ENCODE results near the gene FAM229A.

The FAM229A gene

DNA sequence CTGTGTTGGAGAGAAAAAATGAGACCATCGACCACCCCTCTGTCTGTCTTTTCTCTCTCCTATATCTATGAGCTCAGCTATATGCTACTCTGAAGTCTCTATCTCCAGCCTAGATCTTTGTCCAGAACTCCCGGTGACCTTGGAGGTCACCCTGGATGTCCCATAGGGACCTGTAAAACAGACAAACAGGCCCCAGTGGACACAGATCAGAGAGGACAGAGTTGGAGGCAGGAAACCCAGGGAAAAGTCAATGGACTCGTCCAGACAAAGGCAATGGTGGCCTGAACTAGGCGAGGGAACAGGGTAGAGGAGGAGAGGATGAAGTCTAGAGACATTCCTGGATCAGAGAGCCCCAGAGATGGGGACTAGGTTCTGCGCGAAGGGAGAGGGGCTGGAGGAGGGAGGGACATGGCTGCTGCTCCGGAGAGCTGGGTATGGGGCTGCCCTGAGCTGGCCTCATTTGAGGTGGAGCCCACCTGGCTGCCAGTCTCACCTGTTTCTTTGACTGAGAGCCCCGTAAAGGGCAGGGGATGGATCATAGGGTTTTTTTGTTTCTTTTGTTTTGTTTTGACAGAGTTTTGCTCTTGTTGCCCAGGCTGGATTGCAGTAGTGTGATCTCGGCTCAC is 15.6 kb downstream of the FAM229A start:
- no peak for DNase-seq

DNA sequence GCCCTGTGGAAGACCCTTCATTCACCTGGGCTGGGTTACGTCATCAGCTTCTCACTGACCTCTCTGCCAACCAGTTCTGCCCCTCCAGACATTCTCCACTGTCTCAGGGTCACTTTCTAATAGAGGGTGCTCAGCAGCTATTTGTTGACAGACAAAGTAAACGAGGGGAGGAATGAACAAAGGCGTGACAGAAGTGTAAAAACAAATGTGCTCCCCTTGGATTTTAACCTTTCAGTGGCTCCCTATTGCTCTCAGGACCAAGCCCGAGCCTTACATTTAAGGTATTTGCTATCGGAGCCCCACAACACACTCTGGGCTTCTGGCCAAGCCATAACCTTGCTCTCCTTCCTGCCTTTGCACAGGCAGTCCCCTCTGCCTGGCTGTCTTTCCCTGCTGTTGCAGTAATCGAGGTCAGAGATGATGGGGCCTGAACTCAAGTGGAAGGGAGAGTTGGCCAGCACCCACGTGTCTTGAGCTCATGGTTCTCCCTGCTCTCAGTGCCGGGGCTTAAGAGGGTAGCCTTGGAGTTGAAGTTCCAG is 16.9 kb downstream of the FAM229A start:
- no peak for DNase-seq

DNA sequence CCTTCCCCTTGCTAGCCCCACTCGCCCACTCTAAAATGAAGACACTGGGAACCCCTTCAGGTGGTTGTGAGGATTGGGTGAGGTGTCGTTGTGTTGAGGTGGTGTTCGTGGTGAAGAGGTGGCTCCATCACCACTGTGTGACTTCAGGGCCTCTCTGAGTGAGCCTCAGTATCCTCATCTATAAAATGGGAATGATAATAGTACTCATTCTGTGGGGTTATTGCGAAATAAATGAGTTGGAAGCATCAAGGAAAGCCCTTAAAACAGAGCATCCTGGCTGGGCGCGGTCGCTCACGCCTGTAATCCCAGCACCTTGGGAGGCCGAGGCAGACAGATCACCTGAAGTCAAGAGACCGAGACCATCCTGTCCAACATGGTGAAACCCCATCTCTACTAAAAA is 19.6 kb downstream of the FAM229A start:
- DNase-seq, result no peak

DNA sequence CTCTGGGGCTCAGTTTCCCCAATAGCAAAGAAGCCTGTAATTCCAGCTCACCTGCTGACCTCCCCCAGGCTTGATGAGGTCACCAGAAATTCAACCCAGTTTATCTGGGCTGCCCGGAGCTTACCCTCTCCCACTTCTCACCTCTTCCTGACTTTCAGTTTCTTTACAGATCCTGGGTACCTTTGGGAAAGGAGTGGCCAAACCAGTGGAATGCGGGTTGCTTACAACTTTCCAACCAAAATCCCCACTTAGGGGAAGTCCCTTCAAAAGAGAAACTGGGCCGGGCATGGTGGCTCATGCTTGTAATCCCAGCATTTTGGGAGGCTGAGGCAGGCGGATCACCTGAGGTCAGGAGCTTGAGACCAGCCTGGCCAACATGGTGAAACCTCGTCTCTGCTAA is 20.3 kb downstream of the FAM229A start:
- DNase-seq, result no peak

- DNase-seq, result no peak
Observed at GRCh38 chr1:32341186-32341757, 21.0 kb downstream of the FAM229A start.

GRCh38 chr1:32339363-32339978 is 22.8 kb downstream of the FAM229A start:
- no peak for DNase-seq

DNA sequence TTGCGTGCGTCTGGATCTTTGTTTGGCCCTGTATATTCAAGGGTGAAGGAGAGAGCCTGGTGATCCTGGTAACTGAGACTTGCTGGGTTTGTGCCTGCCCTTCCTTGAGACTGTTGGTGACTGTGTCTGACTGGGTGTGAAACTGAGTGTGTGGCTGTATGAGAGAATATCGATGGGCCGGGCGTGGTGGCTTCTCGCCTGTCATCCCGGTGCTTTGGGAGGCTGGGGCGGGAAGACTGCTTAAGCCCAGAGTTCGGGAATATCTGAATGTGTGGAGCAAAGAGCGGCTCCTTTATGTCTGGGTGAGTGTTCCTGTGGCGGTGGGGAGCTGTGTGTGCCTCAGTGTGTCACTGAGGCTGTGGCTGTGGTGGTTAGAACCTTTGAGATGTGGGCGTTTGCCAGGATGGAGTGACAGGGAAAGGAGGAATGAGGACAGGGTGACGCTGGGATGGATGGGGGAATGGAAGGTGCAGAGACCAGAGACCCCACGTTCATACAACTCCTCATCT is 23.6 kb downstream of the FAM229A start:
- no peak for DNase-seq

GRCh38 chr1:32337855-32338636 is 24.2 kb downstream of the FAM229A start:
- no peak for DNase-seq

GRCh38 chr1:32336963-32337675 is 25.2 kb downstream of the FAM229A start:
- peak in 4 of 5 donors; percentile 30 to 51 (median 39) for DNase-seq

- DNase-seq, result no peak
Observed at GRCh38 chr1:32336591-32336932, 25.7 kb downstream of the FAM229A start.

GRCh38 chr1:32335790-32336590 is 26.3 kb downstream of the FAM229A start, which contains the start of gene MARCKSL1:
TSS of gene MARCKSL1 (minus strand) at chr1:32336233. CDS start at chr1:32336033, 200 bp downstream.
- peak; percentile 74 to 83 (median 77) for DNase-seq

- DNase-seq, result no peak
Observed at GRCh38 chr1:32335535-32335789, 26.8 kb downstream of the FAM229A start.

- DNase-seq, result peak; percentile 46 to 74 (median 59)
Observed at GRCh38 chr1:32334864-32335534, 27.3 kb downstream of the FAM229A start.

DNA sequence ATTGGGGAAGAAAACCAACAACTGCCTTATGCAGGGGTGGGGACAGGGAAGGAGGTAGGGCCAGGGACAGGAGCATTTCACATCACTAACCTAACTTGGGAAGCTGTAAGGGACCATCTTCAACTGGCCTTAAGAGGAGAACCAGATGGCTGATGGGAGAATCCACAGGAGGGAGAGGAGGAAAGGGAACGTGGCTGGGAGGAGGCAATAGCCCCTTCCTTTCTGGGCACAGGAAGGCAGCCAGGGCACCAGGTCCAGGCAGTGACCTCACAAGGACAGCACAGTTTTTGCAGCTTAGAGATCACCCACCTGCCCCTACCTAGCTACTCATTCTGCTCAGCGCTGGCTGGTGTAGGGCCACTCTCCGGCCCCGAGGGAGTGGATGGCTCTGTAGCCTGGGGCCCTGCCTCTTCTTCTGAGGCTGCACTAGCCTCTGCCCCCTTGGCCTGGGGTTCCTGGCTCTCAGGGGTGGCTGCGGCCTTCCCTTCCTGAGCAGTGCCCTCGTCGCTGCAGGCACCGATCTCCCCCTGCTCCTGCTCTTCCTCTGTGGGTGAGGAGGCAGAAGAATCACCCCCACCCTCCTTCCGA is 27.9 kb downstream of the FAM229A start:
- DNase-seq, result no peak

DNA sequence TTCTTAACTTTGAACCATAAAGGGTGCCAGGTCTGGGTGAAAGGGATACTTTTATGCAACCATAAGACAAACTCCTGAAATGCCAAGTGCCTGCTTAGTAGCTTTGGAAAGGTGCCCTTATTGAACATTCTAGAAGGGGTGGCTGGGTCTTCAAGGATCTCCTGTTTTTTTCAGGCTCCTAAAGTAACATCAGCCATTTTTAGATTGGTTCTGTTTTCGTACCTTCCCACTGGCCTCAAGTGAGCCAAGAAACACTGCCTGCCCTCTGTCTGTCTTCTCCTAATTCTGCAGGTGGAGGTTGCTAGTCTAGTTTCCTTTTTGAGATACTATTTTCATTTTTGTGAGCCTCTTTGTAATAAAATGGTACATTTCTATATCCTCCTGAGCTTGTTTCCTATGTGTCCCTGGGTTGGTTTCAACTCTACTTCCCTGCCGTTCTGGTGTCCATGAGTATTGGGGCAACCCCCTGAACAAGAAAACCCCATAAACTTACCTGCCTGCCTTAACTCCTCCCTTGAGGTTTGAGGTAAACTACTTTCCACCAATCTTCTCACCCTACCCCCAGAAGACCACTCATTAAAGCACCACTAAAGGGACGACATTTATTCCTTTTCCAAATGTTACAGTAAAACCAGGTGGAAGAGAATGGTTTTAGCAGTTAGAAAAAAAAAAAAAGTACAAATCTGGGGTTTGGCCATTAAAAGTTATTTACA is 28.9 kb downstream of the FAM229A start:
- DNase-seq, result no peak

GRCh38 chr1:32332290-32333079 is 29.8 kb downstream of the FAM229A start:
- no peak for DNase-seq

GRCh38 chr1:32331549-32331948 is 30.7 kb downstream of the FAM229A start:
- no peak for DNase-seq

DNA sequence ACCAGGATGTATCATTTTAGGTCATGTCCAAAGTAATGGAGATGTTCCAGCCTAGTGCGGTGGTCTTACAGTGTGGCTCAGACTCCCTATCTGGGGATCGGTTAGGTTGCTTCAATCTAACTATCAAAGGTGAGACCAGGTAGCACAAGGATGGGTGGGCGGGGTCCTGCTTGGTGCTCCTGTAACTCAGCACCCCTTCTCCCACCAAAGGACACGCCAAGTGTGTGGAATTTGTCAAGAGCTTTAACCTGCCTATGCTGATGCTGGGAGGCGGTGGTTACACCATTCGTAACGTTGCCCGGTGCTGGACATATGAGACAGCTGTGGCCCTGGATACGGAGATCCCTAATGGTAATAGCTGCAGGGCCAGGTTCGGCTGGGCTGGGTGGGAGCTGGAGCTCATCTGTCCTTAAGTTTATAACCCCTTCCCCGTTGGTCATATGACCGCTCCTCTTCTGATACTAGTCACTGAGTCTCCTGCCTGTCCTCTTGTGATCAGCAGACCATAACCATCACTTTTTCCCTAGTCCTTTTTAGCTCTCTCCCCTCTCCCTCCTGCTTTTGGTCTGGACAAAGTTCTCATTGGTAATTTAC is 31.6 kb downstream of the FAM229A start:
- DNase-seq, result no peak

- no peak for DNase-seq
Observed at GRCh38 chr1:32329931-32330466, 32.3 kb downstream of the FAM229A start.

Data from T-helper 1 cell (primary cell).